Transverse colon (tissue), 4 donors: ENCODE measurements around the gene ZMAT5.

Experiments used
- POLR2AphosphoS5 ChIP-seq, 3 donors: sonication (generic); formaldehyde crosslinking; IDR thresholded peaks; one replicate each; pipeline ENCODE4 v1.6.1; 2016; ENCODE audit warnings: antibody characterized with exemption in 3 of 3
- TF ChIP-seq, protein P1 (sequence below), 5 experiments: fragments of 200-600 bp in 3 of 5; fragments of 450-650 bp in 2 of 5; sonication (generic) in 3 of 5; IDR thresholded peaks; 1 replicate in 2 of 5; 2 replicates in 3 of 5; pipeline ENCODE4 v1.5.1; 2016 to 2017; ENCODE audit warnings: antibody characterized with exemption in 5 of 5, inconsistent platforms in 3 of 5, mild to moderate bottlenecking in 2 of 5, moderate library complexity in 1 of 5

GRCh38 chr22:29810216-29810615 is 43.4 kb upstream of the ZMAT5 start:
- no peak for TF ChIP-seq POLR2AphosphoS5 (IDR thresholded peaks at IDR 0.05)
- TF ChIP-seq, protein P1, sequence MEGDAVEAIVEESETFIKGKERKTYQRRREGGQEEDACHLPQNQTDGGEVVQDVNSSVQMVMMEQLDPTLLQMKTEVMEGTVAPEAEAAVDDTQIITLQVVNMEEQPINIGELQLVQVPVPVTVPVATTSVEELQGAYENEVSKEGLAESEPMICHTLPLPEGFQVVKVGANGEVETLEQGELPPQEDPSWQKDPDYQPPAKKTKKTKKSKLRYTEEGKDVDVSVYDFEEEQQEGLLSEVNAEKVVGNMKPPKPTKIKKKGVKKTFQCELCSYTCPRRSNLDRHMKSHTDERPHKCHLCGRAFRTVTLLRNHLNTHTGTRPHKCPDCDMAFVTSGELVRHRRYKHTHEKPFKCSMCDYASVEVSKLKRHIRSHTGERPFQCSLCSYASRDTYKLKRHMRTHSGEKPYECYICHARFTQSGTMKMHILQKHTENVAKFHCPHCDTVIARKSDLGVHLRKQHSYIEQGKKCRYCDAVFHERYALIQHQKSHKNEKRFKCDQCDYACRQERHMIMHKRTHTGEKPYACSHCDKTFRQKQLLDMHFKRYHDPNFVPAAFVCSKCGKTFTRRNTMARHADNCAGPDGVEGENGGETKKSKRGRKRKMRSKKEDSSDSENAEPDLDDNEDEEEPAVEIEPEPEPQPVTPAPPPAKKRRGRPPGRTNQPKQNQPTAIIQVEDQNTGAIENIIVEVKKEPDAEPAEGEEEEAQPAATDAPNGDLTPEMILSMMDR (IDR thresholded peaks at IDR 0.05): no peak
